Measurements from ENCODE around the gene UNC5C. TPM values are rescaled to one million over a fixed set of nuclear protein-coding genes. Genes with fewer than 3 reads are reported as not detected.

The UNC5C gene
- total and polyA plus RNA-seq, 10 donors: 0.43 to 15.7 (median 7.8) TPM

DNA sequence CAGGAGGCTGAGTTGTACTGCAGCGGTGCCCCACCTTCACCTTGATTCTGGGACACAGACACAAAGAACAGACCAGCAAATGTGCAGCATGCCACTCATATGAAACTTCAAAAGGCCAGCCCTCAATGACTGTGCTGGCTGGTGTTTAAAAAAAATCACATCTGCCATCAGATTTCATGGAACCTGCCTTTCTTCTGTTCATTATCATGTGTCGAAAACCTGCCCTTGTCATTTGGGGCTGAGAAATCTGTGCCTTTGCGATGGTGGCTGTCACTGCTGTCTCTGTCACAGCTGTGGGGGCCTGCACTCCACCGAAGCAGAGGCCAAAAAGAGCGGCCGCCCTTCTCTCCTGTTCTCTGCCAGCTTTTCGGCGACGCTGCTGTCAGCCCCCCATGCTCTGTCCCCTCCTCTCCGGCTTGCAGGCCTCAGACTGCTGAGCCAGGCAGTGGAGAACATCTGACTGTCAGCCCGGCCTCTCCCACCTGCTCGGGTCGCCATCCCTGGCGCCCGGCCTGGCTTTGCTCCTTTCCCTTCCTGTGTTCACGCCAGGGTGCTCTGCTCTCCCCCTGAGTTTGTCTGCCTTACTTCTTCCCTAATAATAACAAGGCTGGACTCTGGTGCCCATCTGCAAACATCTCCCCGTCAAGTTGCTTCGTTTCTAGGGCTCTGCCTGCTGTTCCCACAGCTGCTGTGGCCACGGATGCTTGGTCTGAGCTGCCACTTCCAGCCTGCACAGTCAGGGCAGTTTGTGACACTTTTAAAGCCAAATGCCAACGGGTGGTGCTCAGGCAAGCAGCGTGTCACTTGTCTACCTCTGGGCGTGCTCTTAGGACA is 355.2 kb downstream of the UNC5C start:
- Histone ChIP-seq H3K27ac (no peak overlapping the region), H3K9me3 (no peaks in the 10 kb centered on the region), H3K27me3 (replicated peaks in 1 of 7) (no peaks in the 10 kb centered on the region), H3K4me1 (no peaks in the 10 kb centered on the region), H3K36me3 (no peaks in the 10 kb centered on the region), H3K4me3 (no peak overlapping the region)
- TF ChIP-seq, protein P1, sequence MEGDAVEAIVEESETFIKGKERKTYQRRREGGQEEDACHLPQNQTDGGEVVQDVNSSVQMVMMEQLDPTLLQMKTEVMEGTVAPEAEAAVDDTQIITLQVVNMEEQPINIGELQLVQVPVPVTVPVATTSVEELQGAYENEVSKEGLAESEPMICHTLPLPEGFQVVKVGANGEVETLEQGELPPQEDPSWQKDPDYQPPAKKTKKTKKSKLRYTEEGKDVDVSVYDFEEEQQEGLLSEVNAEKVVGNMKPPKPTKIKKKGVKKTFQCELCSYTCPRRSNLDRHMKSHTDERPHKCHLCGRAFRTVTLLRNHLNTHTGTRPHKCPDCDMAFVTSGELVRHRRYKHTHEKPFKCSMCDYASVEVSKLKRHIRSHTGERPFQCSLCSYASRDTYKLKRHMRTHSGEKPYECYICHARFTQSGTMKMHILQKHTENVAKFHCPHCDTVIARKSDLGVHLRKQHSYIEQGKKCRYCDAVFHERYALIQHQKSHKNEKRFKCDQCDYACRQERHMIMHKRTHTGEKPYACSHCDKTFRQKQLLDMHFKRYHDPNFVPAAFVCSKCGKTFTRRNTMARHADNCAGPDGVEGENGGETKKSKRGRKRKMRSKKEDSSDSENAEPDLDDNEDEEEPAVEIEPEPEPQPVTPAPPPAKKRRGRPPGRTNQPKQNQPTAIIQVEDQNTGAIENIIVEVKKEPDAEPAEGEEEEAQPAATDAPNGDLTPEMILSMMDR (IDR thresholded peaks at IDR 0.05 in 8 of 11, conservative IDR thresholded peaks at IDR 0.05 in 3 of 11): no peak
- no peak for TF ChIP-seq POLR2AphosphoS5 (IDR thresholded peaks at IDR 0.05)
- no peak for TF ChIP-seq POLR2A (IDR thresholded peaks at IDR 0.05)
- WGBS, 5 donors: 81 to 92% (median 86%) methylated on average over 22 of the region's 22 CpGs
- intact Hi-C loops (cut with DNase I; ENCODE audit: low total_unique reads): no loop called here
- DNase-seq: peak; percentile 63

GRCh38 chr4:95191537-95191936 is 357.2 kb downstream of the UNC5C start:
- Histone ChIP-seq H3K27me3 (replicated peaks in 1 of 7) (no peaks in the 10 kb centered on the region), H3K9me3 (no peaks in the 10 kb centered on the region), H3K4me1 (no peaks in the 10 kb centered on the region), H3K27ac (no peak overlapping the region), H3K4me3 (no peak overlapping the region), H3K36me3 (no peaks in the 10 kb centered on the region)
- WGBS, 5 donors: 95 to 99% (median 97%) methylated on average over 3 of the region's 3 CpGs
- TF ChIP-seq POLR2AphosphoS5 (IDR thresholded peaks at IDR 0.05): no peak
- no peak for TF ChIP-seq POLR2A (IDR thresholded peaks at IDR 0.05)
- intact Hi-C loops (cut with DNase I; ENCODE audit: low total_unique reads): no loop called here
- no peak for DNase-seq

DNA sequence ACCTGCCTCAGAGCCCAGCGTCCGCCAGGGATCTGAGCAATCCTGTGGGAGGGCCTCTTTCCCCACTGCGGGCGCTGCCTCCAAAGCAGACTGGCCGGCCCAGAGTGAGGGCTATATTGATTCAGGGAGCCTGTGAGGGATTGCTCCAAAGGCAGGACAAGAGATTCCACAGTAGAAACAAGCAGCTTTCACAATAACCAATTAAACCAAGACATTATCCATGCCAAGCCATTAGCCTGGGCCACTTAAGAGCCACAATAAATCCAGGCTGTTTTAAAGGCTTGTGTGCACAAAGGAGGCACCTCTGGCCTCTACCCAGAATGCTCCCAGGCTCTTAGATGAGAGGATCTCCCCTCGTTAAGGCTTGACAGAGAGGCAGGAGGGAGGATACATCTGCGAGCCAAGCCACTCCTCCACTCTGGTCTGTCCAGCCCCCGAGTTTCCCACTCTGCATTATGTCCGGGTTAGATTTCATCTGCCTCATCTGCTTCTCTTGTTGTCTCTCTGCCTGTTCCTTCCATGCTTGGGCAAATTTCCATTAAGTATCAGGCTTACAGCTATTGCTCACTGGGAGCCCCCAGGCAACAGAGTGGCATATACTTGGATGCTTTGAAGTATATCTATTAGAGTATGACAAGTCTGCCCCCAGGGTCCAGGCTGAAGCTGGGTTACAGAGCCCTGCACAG is 357.9 kb downstream of the UNC5C start:
- H3K9me3 ChIP-seq: no peaks in the 10 kb centered on the region
- TF ChIP-seq, protein P1 (IDR thresholded peaks at IDR 0.05 in 8 of 11, conservative IDR thresholded peaks at IDR 0.05 in 3 of 11): no peak
- TF ChIP-seq POLR2A (IDR thresholded peaks at IDR 0.05): no peak
- TF ChIP-seq POLR2AphosphoS5 (IDR thresholded peaks at IDR 0.05): no peak
- no peaks in the 10 kb centered on the region for H3K27me3 ChIP-seq (replicated peaks in 1 of 7)
- no peak overlapping the region for H3K27ac ChIP-seq
- WGBS, 5 donors: 56 to 79% (median 74%) methylated on average over 8 to 9 of the region's 9 CpGs
- DNase-seq: no peak
- intact Hi-C loops (cut with DNase I; ENCODE audit: low total_unique reads): no loop called here
- H3K4me1 ChIP-seq: no peaks in the 10 kb centered on the region
- no peaks in the 10 kb centered on the region for H3K36me3 ChIP-seq
- no peak overlapping the region for H3K4me3 ChIP-seq

GRCh38 chr4:95188701-95189370 is 359.9 kb downstream of the UNC5C start:
- DNase-seq: no peak
- Histone ChIP-seq H3K9me3 (no peaks in the 10 kb centered on the region), H3K27me3 (replicated peaks in 1 of 7) (no peaks in the 10 kb centered on the region), H3K4me1 (no peaks in the 10 kb centered on the region), H3K4me3 (no peak overlapping the region), H3K36me3 (no peaks in the 10 kb centered on the region), H3K27ac (no peak overlapping the region)
- TF ChIP-seq, protein P1 (IDR thresholded peaks at IDR 0.05 in 8 of 11, conservative IDR thresholded peaks at IDR 0.05 in 3 of 11): no peak
- no peak for TF ChIP-seq POLR2AphosphoS5 (IDR thresholded peaks at IDR 0.05)
- intact Hi-C loops (cut with DNase I; ENCODE audit: low total_unique reads): no loop called here
- 69 to 79% (median 76%) methylated on average over 5 of the region's 5 CpGs for WGBS, 5 donors

Measured in spleen (tissue), 11 donors.